Keratinocyte (primary cell): ENCODE results near the gene PPP1R2B. TPM values are rescaled to one million over a fixed set of nuclear protein-coding genes. Genes with fewer than 3 reads are reported as not detected.

Experiments
- DNase-seq: peaks from one replicate; pipeline ENCODE4 v3.0.0-alpha.2; 2011; ENCODE audit warnings: low read depth, missing footprints, low spot score
- FAIRE-seq: peaks from 2 replicates; lab custom pipeline; 2011; peaks lifted over from hg19 to GRCh38; lab: Jason Lieb, UNC
- H2AFZ ChIP-seq: 2 replicates; pipeline ENCODE4 v1.6.0; 2012; ENCODE audit warnings: low read length, control low read depth, inconsistent platforms; ENCODE audit not compliant: control insufficient read depth
- H3K27ac ChIP-seq: 2 replicates; pipeline ENCODE4 v1.5.1; 2011; ENCODE audit warnings: low read length; ENCODE audit not compliant: control insufficient read depth, insufficient read depth
- H3K27me3 ChIP-seq: 3 replicates; pipeline ENCODE4 v1.6.0; 2011; ENCODE audit warnings: low read length; ENCODE audit not compliant: control insufficient read depth, insufficient read depth; ENCODE audit errors: extremely low read depth
- H3K36me3 ChIP-seq, 2 experiments: 2 replicates in 1 of 2; 3 replicates in 1 of 2; pipeline ENCODE4 v1.5.1; 2011; ENCODE audit warnings: low read length in 2 of 2, mild to moderate bottlenecking in 1 of 2; ENCODE audit not compliant: control insufficient read depth in 2 of 2, insufficient read depth in 2 of 2; ENCODE audit errors: extremely low read depth in 1 of 2
- H3K4me1 ChIP-seq: 3 replicates; pipeline ENCODE4 v1.5.1; 2011; ENCODE audit warnings: low read length; ENCODE audit not compliant: control insufficient read depth, insufficient read depth; ENCODE audit errors: extremely low read depth
- H3K4me2 ChIP-seq: 3 replicates; pipeline ENCODE4 v1.6.0; 2011; ENCODE audit warnings: low read depth, low read length; ENCODE audit not compliant: control insufficient read depth, insufficient read depth; ENCODE audit errors: extremely low read depth
- H3K4me3 ChIP-seq, 3 experiments: fragments of 200-600 bp in 1 of 3; sonication (generic) in 1 of 3; 2 replicates in 2 of 3; 3 replicates in 1 of 3; pipeline ENCODE4 v1.5.1; 2011 to 2016; ENCODE audit warnings: low read length in 3 of 3, mild to moderate bottlenecking in 3 of 3, control low read depth in 2 of 3, inconsistent platforms in 1 of 3, low read depth in 1 of 3, mixed read lengths in 1 of 3, mixed run types in 1 of 3, moderate library complexity in 1 of 3; ENCODE audit not compliant: control insufficient read depth in 2 of 3, insufficient read depth in 2 of 3; ENCODE audit errors: extremely low read depth in 1 of 3
- H3K79me2 ChIP-seq: 2 replicates; pipeline ENCODE4 v1.6.0; 2012; ENCODE audit warnings: low read length; ENCODE audit not compliant: control insufficient read depth, insufficient read depth
- H3K9ac ChIP-seq: 3 replicates; pipeline ENCODE4 v1.6.0; 2011; ENCODE audit warnings: low read length; ENCODE audit not compliant: control insufficient read depth, insufficient read depth; ENCODE audit errors: extremely low read depth
- H3K9me1 ChIP-seq: 3 replicates; pipeline ENCODE4 v1.6.0; 2011; ENCODE audit warnings: low read length; ENCODE audit not compliant: control insufficient read depth, insufficient read depth; ENCODE audit errors: extremely low read depth
- H3K9me3 ChIP-seq: 2 replicates; pipeline ENCODE4 v1.5.1; 2012; ENCODE audit warnings: low read depth, low read length; ENCODE audit not compliant: control insufficient read depth
- H4K20me1 ChIP-seq: 3 replicates; pipeline ENCODE4 v1.6.0; 2011; ENCODE audit warnings: low read length; ENCODE audit not compliant: control insufficient read depth, insufficient read depth; ENCODE audit errors: extremely low read depth
- CTCF ChIP-seq, 3 experiments: IDR thresholded peaks in 1 of 3; conservative IDR thresholded peaks in 1 of 3; optimal IDR thresholded peaks in 1 of 3; 2 replicates in 2 of 3; 3 replicates in 1 of 3; pipeline versions ENCODE3 to v1.5.1; 2011; ENCODE audit warnings: low read length in 3 of 3, mild to moderate bottlenecking in 3 of 3, moderate library complexity in 2 of 3, control low read depth in 1 of 3, inconsistent platforms in 1 of 3; ENCODE audit not compliant: insufficient read depth in 2 of 3; ENCODE audit errors: extremely low read depth in 1 of 3
- EZH2 ChIP-seq: IDR thresholded peaks from one replicate; pipeline ENCODE4 v1.6.1; 2012; ENCODE audit warnings: inconsistent platforms, mild to moderate bottlenecking, low read length, moderate library complexity
- dilution Hi-C: fragments of 300-500 bp; cut with MboI; formaldehyde crosslinking; loops from one replicate; pipeline ENCODE4 v1.7.0; 2020; ENCODE audit warnings: low sequenced_read_pairs; ENCODE audit not compliant: extremely low pct_ligation_motif_present
- polyA plus RNA-seq, 5 experiments: library from polyadenylated mRNA; depleted of rRNA in 3 of 5; stranded (reverse) in 3 of 5; stranded (forward) in 1 of 5; unstranded in 1 of 5; fragments of >200 nt; gene quantifications; 1 replicate in 1 of 5; 2 replicates in 3 of 5; 3 replicates in 1 of 5; pipeline versions ENCODE4 v1.2.1 to v1.2.3, GENCODE V29; 2011 to 2012; ENCODE audit warnings: missing spikeins in 2 of 5, low read depth in 1 of 5, low replicate concordance in 1 of 5

Gene PPP1R2B
- polyA plus RNA-seq, 1 donor (not counting 4 experiments of a cell fraction or from before 2014, with no cell fraction given) = 0.05 TPM

GRCh38 chr5:156870498-156870839 is 20.4 kb downstream of the PPP1R2B start:
- Histone ChIP-seq H3K9ac (no peak overlapping the region), H3K4me1 (no peaks in the 10 kb centered on the region), H3K27me3 (no peaks in the 10 kb centered on the region), H3K27ac (no peak overlapping the region), H3K36me3 (no peaks in the 10 kb centered on the region), H4K20me1 (no peaks in the 10 kb centered on the region), H3K4me3 (no peak overlapping the region), H3K79me2 (no peaks in the 10 kb centered on the region), H3K4me2 (no peak overlapping the region), H3K9me3 (no peaks in the 10 kb centered on the region), H3K9me1 (no peaks in the 10 kb centered on the region), H2AFZ (no peak overlapping the region)
- TF ChIP-seq EZH2 (no peak), CTCF (optimal IDR thresholded peaks at IDR 0.05 in 1 of 3, IDR thresholded peaks at IDR 0.05 in 1 of 3, conservative IDR thresholded peaks at IDR 0.05 in 1 of 3; ENCODE audit: extremely low read depth in 1 of 3, insufficient read depth in 2 of 3, low read length in 3 of 3) (no peak)
- dilution Hi-C loops = no loop called here
- FAIRE-seq (no peak), DNase-seq (no peak)

GRCh38 chr5:156871212-156871611 is 21.1 kb downstream of the PPP1R2B start:
- H3K27me3 ChIP-seq = no peaks in the 10 kb centered on the region
- no peaks in the 10 kb centered on the region for H3K9me3 ChIP-seq
- no peak overlapping the region for H3K9ac ChIP-seq
- no peaks in the 10 kb centered on the region for H4K20me1 ChIP-seq
- no peak overlapping the region for H3K27ac ChIP-seq
- no peaks in the 10 kb centered on the region for H3K4me1 ChIP-seq
- no peak for TF ChIP-seq EZH2
- H3K79me2 ChIP-seq = no peaks in the 10 kb centered on the region
- H2AFZ ChIP-seq = no peak overlapping the region
- no peaks in the 10 kb centered on the region for H3K36me3 ChIP-seq
- no peak for FAIRE-seq
- no peak for DNase-seq
- H3K4me2 ChIP-seq = no peak overlapping the region
- H3K9me1 ChIP-seq = no peaks in the 10 kb centered on the region
- no peak overlapping the region for H3K4me3 ChIP-seq
- dilution Hi-C loops = no loop called here

DNA sequence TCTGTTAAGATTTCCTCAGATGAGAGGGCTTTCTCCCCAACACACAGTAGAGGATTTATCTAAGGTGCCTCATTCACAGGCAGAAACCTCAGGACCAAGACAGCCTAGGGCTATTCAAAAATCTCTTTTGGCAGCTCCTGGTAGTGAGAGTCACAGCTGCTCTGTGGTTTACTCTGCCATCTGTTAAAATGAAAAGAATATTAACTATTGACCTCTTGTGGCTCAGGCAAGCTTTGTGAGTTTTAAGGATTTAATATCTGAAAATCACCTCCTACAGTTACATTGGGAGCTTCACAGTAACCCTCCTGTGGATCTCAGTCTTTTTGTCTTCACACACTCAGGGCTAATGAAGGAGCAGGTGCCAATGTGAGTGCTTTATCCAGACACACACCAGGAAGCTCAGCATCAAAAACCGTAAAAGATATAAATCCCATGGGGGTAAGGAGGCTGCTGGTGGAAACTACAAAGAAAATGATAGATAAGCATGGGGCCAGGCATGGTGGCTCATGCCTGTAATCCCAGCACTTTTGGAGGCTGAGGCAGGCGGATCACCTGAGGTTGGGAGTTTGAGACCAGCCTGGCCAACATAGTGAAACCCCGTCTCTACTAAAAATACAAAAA is 29.7 kb downstream of the PPP1R2B start:
- dilution Hi-C loops = no loop called here
- no peak overlapping the region for H3K4me2 ChIP-seq
- no peaks in the 10 kb centered on the region for H3K79me2 ChIP-seq
- H3K9me1 ChIP-seq = no peaks in the 10 kb centered on the region
- H3K4me1 ChIP-seq = no peaks in the 10 kb centered on the region
- no peak overlapping the region for H3K9ac ChIP-seq
- H3K4me3 ChIP-seq = no peak overlapping the region
- H3K27me3 ChIP-seq = no peaks in the 10 kb centered on the region
- H3K36me3 ChIP-seq = no peaks in the 10 kb centered on the region
- no peak for DNase-seq
- FAIRE-seq = no peak
- H3K27ac ChIP-seq = no peak overlapping the region
- H3K9me3 ChIP-seq = no peaks in the 10 kb centered on the region
- no peak overlapping the region for H2AFZ ChIP-seq
- no peak for TF ChIP-seq CTCF (optimal IDR thresholded peaks at IDR 0.05 in 1 of 3, IDR thresholded peaks at IDR 0.05 in 1 of 3, conservative IDR thresholded peaks at IDR 0.05 in 1 of 3; ENCODE audit: extremely low read depth in 1 of 3, insufficient read depth in 2 of 3, low read length in 3 of 3)
- no peaks in the 10 kb centered on the region for H4K20me1 ChIP-seq
